ENCODE results near the gene PPIP5K2. TPM values are rescaled to one million over a fixed set of nuclear protein-coding genes. Genes with fewer than 3 reads are reported as not detected.
A peak's percentile ranks its signal among the peaks of the same experiment; 100 is the strongest.
"Not testable (repeated sequence)": the region's sequence is repeated elsewhere in the genome, so short reads cannot be mapped to it uniquely, and the experiment has no call there.

PPIP5K2 gene
- polyA plus RNA-seq, 3 donors: 68.0 to 101 (median 97.4) TPM

DNA sequence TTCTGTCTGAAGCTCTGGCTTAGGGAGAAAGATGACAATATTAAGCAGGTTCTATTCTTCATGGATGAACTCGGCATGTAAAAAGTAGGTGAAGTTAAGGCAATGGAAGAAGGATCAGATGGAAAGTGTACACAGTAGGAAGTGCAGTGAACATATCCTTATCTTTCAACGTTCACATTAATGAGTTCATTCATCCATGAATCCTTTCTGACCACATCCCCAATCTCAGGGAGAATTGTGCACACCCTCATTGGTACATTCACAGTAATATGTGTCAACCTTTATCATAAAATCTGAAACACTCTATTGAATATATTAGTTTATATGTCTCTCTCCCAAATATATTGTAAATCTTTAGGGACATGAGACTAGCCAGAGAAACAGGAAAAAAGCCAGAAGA is 5.7 kb upstream of the PPIP5K2 start:
- no peak for DNase-seq (ENCODE audit: extremely low read depth in 1 of 11, low read depth in 9 of 11, low spot score in 4 of 11)

DNA sequence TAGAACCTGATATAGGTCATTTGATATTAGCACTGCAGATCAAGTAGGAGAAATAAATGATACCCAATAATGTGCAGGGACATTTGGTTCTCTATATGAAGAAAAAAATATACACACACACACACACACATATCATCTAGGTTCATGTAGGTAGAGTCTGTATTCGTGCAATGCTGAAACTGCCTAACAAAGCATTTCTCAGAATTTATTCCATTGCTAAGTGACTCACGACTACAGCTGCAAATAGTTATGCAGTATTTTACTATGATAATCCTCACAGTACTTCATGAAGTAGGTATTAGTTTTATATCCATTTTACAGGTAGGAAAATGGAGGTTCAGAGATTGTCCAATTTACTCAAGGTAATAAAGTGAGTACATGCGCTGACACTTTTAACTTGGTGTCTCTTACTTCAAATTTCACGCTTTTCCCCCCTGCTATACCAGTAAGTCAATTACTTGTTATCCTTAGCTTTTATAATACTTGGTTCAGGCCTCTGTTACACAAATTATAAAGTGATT is 2.6 kb upstream of the PPIP5K2 start:
- no peak for DNase-seq (ENCODE audit: extremely low read depth in 1 of 11, low read depth in 9 of 11, low spot score in 4 of 11)

DNA sequence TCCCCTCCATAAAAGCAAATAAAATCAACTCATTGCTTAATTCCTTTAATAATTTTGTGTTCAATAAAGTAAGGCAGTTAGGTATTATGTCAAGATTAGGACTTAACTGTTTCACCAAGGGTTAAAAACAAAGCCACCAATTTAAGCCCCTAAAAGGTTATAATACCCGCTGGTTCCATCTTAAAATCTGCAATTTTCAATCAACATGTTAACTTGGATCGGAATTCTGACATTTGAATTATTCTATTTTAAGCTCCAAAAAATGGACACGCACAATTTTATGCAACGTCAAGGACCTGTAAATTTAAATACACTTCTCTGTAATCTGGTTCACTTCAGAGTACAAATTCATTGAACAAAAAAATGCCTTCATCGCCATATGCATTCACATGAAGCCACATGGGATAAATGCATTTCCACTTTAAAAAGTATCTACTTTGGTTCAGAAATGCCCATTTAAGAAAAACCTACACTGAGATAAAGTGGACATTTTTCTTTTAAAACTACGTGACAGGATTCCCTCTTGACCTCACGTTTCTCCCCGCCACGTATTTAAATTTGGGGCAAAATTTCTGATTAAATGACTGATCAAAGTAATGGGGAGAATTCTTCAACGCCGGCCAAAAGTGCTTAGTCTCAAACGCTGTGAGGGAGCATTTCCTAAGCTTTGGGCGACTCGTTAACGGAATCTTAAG is 884 bp upstream of the PPIP5K2 start:
- DNase-seq (ENCODE audit: extremely low read depth in 1 of 11, low read depth in 9 of 11, low spot score in 4 of 11): peak in 3 of 11 donors; percentile 1 to 35 (median 13)

DNA sequence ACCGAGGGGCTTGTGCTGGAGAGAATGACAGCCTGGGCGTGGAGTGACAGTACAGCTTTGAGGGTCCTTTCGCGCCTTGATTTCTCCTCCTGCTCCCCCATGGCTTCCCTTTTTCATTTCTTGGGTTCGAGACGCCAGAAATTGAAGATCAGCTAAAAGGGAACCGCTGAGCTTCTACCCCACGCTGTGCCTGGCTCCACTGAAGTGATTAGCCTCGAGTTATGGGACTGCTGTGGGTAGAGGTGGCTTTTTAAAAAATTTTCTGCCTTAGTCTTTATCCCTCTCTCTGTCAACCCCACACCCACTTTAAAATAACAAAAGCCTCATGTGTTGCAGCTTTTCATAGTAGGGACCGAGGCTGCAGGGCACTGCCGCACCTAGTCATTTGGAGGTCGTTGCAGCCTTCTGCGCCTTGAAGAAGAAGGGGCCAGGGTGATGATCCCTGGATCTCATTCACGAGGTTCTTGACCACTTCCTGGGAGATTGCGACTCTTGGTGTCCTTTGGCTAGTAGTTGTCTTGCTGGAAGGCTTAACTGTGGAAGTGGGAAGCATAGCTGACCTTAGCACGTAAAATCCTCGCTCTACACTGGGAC is 603 bp downstream of the PPIP5K2 start:
- peak in 5 of 11 donors; percentile 1 to 17 (median 9) for DNase-seq (ENCODE audit: extremely low read depth in 1 of 11, low read depth in 9 of 11, low spot score in 4 of 11)

DNA sequence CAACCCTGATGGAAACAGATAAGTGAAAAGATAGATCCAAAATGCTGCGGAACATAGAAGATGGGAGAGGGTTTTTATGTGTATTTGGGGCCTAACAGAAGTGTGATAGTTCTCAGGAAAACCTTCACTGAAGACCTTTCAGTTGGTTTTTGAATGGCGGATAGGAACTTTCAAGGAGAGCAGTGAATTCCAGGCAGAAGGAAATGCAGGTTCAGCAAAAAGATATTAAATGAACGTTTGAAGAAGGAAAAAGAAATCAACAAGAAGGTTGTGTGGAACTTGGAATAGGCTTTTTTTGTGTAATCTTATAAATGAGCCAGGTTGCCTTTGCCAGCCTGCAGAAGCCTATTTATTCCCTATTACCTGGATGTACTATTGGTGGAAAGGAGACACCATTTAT is 2.1 kb downstream of the PPIP5K2 start:
- DNase-seq (ENCODE audit: extremely low read depth in 1 of 11, low read depth in 9 of 11, low spot score in 4 of 11): no peak

DNA sequence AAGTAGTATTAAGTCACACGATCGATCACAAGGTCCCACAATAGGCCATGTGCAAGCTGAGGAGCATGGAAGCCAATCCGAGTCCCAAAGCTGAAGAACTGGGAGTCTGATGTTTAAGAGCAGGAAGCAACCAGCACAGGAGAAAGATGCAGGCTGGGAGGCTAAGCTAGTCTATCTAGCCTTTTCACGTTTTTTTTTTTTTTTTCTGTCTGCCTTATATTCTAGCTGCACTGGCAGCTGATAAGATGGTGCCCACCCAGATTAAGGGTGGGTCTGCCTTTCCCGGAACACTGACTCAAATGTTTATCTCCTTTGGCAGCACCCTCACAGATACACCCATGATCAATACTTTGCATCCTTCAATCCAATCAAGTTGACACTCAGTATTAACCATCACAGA is 6.5 kb downstream of the PPIP5K2 start:
- DNase-seq (ENCODE audit: extremely low read depth in 1 of 11, low read depth in 9 of 11, low spot score in 4 of 11): no peak

DNA sequence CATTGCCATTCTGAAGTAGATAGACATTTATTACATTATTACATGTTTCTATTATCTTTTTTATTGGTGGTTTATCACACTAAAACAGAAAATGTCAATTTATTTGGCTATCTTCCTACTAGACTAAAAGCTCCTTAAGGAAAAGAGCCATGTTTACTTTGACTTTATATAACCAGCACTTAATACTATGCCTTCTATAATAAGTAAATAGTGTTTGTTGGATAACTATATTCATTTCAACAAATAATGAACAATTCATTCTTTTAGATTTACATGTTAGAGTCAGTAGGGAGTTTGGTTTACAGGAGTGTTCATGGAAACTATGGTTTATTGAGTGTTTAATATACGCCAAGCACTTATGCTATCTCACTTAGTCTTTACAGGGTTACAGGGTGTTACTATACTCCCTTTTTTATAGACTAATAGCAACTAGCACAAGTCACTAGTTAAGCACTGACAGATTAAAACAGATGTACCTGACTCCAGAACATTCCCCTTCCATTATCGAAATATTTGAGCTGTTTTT is 7.3 kb downstream of the PPIP5K2 start:
- no peak for DNase-seq (ENCODE audit: extremely low read depth in 1 of 11, low read depth in 9 of 11, low spot score in 4 of 11)

DNA sequence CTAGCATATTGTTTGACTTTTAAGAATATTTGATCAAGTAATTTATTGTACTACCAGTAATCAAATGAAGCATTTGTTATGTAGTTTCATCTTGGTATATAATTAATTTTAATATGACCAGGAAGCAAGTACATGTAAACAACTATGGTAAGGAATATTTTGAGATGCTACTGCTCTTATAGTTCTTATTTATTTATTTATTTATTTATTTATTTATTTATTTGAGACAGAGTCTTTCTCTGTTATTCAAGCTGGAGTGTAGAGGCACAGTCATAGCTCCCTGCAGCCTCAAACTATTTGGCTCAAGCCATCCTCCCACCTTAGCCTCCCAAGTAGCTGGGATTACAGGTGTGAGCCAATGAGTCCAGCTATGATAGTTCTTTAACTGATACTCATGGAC is 8.1 kb downstream of the PPIP5K2 start:
- no peak for DNase-seq (ENCODE audit: extremely low read depth in 1 of 11, low read depth in 9 of 11, low spot score in 4 of 11)

DNA sequence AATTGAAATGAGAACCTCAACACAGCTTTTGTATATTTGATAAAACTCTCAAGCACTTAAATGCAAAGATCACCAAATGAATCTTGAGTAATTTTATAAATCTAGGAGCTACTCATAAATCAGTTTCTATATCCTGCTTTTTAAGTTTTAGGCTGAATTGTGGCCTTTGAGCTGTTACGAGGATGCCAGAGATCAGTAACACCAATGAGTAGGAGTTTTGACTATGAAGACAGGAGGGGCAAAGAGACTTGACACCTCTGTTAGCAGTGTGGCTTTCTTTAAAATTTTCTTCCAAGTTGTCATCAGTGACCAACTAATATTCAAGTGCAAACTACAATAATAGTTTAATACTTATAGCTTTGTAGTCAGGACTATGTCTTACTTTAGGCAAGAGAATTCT is 12.6 kb downstream of the PPIP5K2 start:
- no peak for DNase-seq (ENCODE audit: extremely low read depth in 1 of 11, low read depth in 9 of 11, low spot score in 4 of 11)

DNA sequence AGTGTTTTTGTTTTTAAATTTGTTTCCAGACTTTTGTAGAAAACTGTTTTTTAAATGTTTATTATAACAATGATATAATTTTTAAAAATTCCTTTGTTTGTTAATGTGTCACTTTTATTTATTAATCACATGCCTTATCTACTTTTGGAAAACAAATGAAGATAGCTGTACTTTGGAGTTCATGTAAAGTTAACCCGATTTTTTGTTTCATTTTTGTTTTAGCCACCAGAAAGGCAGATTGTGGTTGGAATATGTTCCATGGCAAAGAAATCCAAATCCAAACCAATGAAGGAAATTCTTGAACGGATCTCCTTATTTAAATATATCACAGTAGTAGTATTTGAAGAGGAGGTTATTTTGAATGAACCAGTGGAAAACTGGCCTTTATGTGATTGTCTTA is 13.1 kb downstream of the PPIP5K2 start:
- no peak for DNase-seq (ENCODE audit: extremely low read depth in 1 of 11, low read depth in 9 of 11, low spot score in 4 of 11)

DNA sequence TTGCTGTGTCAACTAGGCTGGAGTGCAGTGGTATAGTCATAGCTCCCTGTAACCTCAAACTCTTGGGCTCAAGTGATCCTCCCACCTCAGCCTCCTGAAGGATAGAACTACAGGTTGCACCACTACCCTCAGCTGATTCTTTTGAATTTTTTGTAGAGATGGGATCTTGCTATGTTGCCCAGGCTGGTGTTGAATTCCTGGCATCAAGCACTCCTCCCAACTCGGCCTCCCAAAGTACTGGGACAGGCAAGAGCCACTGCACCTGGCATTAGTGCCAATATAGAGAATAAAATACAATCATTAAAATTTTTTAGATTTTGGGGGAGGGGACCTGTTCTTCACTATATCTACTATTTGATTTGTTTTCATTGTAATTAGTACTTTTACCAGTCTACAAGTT is 15.4 kb downstream of the PPIP5K2 start:
- no peak for DNase-seq (ENCODE audit: extremely low read depth in 1 of 11, low read depth in 9 of 11, low spot score in 4 of 11)

DNA sequence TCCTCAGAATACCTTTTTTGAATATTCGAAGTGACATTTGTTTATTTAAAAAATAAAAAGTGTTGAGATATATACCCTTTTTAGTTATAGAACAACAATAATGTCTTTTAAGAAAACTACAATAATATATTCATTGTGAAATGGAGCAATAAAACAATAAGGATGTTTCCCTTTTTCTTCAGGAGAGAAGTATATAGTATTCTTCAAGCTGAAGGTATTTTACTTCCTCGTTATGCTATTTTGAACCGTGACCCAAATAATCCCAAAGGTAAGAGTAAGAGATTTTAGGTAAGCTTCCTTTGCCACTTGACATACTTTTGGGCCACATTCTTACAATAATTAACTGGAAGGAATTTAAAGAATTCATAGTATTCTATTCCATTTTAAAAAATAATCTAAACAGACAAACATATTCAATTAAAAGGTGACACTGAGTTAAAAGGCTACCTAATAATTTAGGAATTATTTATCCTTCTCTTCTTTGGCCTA is 18.1 kb downstream of the PPIP5K2 start:
- no peak for DNase-seq (ENCODE audit: extremely low read depth in 1 of 11, low read depth in 9 of 11, low spot score in 4 of 11)

DNA sequence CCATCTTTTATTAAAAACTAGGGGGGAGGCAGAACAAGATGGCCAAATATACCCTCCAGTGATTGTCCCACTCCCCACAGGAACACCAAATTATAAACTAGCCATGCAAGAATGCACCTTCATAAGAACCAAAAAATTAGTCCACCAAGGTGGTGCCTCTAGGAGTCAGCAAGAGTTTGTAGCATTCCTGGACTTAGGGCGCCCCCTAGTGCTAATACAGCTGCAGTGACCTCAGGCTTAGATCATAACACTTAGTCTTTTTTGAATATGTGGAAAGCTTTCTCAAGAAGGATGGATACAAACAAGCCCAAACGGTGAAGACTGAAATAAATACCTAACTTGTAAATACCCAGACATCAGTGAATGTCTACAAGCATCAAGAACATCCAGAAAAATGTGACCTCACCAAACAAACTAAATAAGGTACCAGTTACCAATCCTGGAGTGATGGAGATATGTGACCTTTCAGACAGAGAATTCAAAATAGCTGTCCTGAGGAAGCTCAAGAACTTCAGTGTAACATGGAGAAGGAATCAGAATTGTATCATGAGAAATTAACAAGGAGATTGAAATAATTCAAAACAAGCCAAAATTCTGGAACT is 19.3 kb downstream of the PPIP5K2 start:
- peak in 9 of 11 donors; percentile 25 to 68 (median 48) for DNase-seq (ENCODE audit: extremely low read depth in 1 of 11, low read depth in 9 of 11, low spot score in 4 of 11)

DNA sequence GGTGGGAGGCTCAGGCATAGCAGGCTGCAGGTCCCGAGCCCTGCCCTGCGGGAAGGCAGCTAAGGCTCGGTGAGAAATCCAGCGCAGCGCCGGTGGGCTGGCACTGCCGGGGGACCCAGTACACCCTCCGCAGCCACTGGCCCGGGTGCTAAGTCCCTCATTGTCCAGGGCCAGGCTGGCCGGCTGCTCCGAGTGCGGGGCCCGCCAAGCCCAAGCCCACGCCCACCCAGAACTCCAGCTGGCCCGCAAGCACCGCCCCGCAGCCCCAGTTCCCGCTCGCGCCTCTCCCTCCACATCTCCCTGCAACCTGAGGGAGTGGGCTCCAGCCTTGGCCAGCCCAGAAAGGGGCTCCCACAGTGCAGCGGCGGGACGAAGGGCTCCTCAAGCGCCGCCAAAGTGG is 22.0 kb downstream of the PPIP5K2 start:
- DNase-seq (ENCODE audit: extremely low read depth in 1 of 11, low read depth in 9 of 11, low spot score in 4 of 11): not testable (repeated sequence)

DNA sequence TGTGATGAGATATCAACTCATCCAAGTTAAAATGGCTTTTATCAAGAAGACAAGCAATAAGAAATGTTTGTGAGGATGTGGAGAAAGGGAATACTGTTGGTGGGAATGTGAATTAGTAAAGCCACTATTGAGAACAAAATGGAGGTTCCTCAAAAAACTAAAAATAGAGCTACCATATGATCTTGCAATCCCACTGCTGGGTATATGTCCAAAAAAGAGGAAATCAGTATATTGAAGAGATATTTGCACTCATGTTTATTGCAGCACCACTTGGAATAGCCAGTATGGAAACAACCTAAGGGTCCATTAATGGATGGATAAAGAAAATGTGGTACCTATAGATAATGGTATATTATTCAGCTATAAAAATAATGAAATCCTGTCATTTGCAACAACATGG is 25.1 kb downstream of the PPIP5K2 start:
- no peak for DNase-seq (ENCODE audit: extremely low read depth in 1 of 11, low read depth in 9 of 11, low spot score in 4 of 11)

DNA sequence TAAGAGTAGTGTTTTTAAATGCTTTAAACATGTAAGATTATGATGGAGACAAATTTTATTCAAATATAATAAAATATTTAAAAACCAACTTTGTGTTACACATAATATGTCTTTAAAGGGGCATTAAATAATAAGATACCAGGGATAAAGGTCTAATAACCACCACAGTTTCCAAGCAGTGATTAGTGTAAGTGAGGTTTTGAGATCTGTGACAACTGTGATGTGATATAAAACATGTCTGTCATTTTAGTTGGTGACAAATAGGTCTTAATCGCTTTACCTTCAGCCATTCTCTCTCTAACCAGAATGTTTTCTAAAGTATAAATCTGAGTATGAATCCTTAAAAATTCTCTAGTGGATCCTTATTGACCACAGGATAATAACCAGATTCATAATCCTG is 28.1 kb downstream of the PPIP5K2 start:
- DNase-seq (ENCODE audit: extremely low read depth in 1 of 11, low read depth in 9 of 11, low spot score in 4 of 11): no peak

DNA sequence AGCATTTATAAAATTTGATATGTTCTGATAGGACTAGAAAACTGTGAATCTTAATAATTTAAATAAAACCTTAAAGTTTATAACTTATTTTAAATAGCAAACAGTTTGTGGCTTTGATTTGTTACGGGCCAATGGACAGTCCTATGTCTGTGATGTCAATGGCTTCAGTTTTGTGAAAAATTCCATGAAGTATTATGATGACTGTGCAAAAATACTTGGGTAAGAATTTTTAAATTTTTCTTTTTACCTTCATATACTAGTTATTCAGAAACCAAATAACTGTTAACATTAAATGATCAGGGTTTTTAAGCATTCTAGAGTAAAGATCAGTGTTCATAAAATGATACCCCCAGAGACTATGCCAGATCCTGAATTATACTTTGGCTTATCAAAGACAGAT is 31.1 kb downstream of the PPIP5K2 start:
- DNase-seq (ENCODE audit: extremely low read depth in 1 of 11, low read depth in 9 of 11, low spot score in 4 of 11): no peak

DNA sequence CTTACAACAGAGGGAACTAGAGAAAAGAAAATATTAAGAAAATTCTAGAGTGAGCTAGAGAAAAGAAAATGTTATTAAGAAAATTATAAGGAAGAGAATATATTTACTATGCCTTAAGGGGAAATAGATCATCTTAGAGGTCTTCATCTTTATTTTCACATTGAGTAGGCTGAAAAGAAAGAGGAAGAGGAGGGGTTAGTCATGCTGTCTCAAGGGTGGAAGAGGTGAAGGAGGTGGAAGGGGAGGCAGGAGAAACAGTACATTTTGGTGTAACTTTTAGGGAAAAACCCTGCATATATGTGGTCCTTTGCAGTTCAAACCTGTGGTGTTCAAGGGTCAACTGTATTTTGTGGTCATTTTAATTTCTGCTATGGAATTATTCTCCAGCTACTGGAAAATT is 46.6 kb downstream of the PPIP5K2 start:
- DNase-seq (ENCODE audit: extremely low read depth in 1 of 11, low read depth in 9 of 11, low spot score in 4 of 11): no peak

DNA sequence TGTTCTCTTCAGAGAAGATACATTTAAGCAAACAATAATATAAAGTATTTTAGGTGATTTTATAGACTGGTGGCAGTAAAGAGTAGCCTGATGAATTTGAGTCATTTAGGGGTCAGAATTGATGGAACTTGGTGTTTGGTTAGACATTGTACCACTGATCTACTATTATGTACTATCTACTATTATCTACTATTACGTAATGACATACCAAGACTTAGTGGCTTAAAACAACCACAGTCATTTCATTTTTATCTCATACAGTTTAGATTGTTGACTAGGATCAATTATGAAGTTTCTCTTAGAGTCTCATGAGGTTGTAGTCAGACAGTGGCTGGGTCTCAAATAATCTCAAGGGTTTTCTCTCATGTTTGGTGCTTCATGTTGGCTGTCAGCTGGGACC is 54.0 kb downstream of the PPIP5K2 start:
- DNase-seq (ENCODE audit: extremely low read depth in 1 of 11, low read depth in 9 of 11, low spot score in 4 of 11): no peak

DNA sequence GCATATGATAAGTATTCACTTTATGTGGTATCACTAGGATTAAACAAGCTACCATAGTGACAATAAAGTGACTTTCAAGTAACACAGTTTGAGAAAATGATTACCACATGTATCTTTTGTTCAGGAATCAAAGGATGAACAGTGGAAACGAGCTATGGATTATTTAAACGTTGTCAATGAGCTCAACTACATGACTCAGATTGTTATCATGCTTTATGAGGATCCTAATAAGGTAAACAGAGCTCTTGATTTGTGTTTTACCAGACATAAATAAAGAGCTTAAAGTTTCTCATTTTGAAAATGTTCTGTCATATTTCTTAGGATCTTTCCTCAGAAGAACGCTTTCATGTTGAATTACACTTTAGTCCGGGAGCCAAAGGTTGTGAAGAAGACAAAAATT is 57.4 kb downstream of the PPIP5K2 start:
- no peak for DNase-seq (ENCODE audit: extremely low read depth in 1 of 11, low read depth in 9 of 11, low spot score in 4 of 11)
